Endothelial cell of umbilical vein (primary cell): Measurements from ENCODE around the gene TMEM213. TPM values are rescaled to one million over a fixed set of nuclear protein-coding genes. Genes with fewer than 3 reads are reported as not detected.

Experiments used
- BruUV-seq: library from RNA; stranded (reverse); fragments of 400-500 nt; replicated peaks from 2 replicates; lab custom pipeline; 2021; lab: Mats Ljungman, UMichigan
- CTCF ChIA-PET: fragments of 300-600, 350-600 bp; sonication (Branson Sonifier 250); formaldehyde crosslinking; loops from one replicate; lab custom pipeline; 2021; ENCODE audit warnings: antibody characterized with exemption, inconsistent platforms; lab: Charles Lee
- POLR2A ChIA-PET: fragments of 300-600, 350-600 bp; sonication (Branson Sonifier 250); formaldehyde crosslinking; loops from one replicate; lab custom pipeline; 2021; ENCODE audit warnings: antibody characterized with exemption, inconsistent platforms; lab: Charles Lee
- DNase-seq: peaks from one replicate; pipeline ENCODE4 v3.0.0-alpha.2; 2011; ENCODE audit warnings: low read depth, low spot score
- FAIRE-seq: peaks from 2 replicates; lab custom pipeline; 2011; peaks lifted over from hg19 to GRCh38; lab: Jason Lieb, UNC
- H2AFZ ChIP-seq: 2 replicates; pipeline ENCODE4 v1.6.0; 2012; ENCODE audit warnings: low read depth, low read length, control low read depth, inconsistent platforms
- H3K27ac ChIP-seq: 2 replicates; pipeline ENCODE4 v1.5.1; 2011; ENCODE audit warnings: low read depth, mild to moderate bottlenecking, control low read depth, low read length, moderate library complexity; ENCODE audit not compliant: insufficient read depth
- H3K27me3 ChIP-seq, 2 experiments: 2 replicates each; pipeline versions ENCODE4 v1.6.0 to v1.6.1; 2011; ENCODE audit warnings: low read length in 2 of 2, mixed read lengths in 1 of 2; ENCODE audit not compliant: control insufficient read depth in 2 of 2, insufficient read depth in 2 of 2
- H3K36me3 ChIP-seq, 2 experiments: 2 replicates in 1 of 2; 3 replicates in 1 of 2; pipeline ENCODE4 v1.5.1; 2011; ENCODE audit warnings: low read length in 2 of 2, mild to moderate bottlenecking in 1 of 2, moderate library complexity in 1 of 2; ENCODE audit not compliant: control insufficient read depth in 2 of 2, insufficient read depth in 2 of 2; ENCODE audit errors: extremely low read depth in 1 of 2
- H3K4me1 ChIP-seq: 3 replicates; pipeline ENCODE4 v1.5.1; 2011; ENCODE audit warnings: mild to moderate bottlenecking, low read length; ENCODE audit not compliant: control insufficient read depth, insufficient read depth; ENCODE audit errors: extremely low read depth
- H3K4me2 ChIP-seq: 2 replicates; pipeline ENCODE4 v1.6.1; 2011; ENCODE audit warnings: low read length, control low read depth, mixed read lengths; ENCODE audit not compliant: insufficient read depth
- H3K4me3 ChIP-seq, 3 experiments: fragments of 200-600 bp in 1 of 3; sonication (generic), shearing (Covaris generic) in 1 of 3; replicated peaks in 1 of 3; 2 replicates each; pipeline ENCODE4 v1.5.1; 2011 to 2016; ENCODE audit warnings: control low read depth in 3 of 3, low read length in 3 of 3, mild to moderate bottlenecking in 2 of 3, inconsistent platforms in 1 of 3, low read depth in 1 of 3, moderate library complexity in 1 of 3; ENCODE audit not compliant: insufficient read depth in 1 of 3
- H3K79me2 ChIP-seq: 2 replicates; pipeline ENCODE4 v1.6.0; 2012; ENCODE audit warnings: low read length, inconsistent platforms; ENCODE audit not compliant: control insufficient read depth, insufficient read depth
- H3K9ac ChIP-seq: replicated peaks from 2 replicates; pipeline ENCODE3; 2011; ENCODE audit warnings: low read length, control low read depth; ENCODE audit not compliant: insufficient read depth; ENCODE audit errors: extremely low read depth
- H3K9me1 ChIP-seq: replicated peaks from 3 replicates; pipeline ENCODE4 v1.6.0; 2011; ENCODE audit warnings: mild to moderate bottlenecking, low read length; ENCODE audit not compliant: control insufficient read depth, insufficient read depth; ENCODE audit errors: extremely low read depth
- H3K9me3 ChIP-seq: replicated peaks from 2 replicates; pipeline ENCODE4 v1.5.1; 2012; ENCODE audit warnings: low read length, inconsistent platforms; ENCODE audit not compliant: control insufficient read depth, insufficient read depth
- H4K20me1 ChIP-seq: replicated peaks from 2 replicates; pipeline ENCODE3; 2011; ENCODE audit warnings: mild to moderate bottlenecking, low read length; ENCODE audit not compliant: control insufficient read depth, insufficient read depth; ENCODE audit errors: extremely low read depth
- FOS ChIP-seq: IDR thresholded peaks from 2 replicates; pipeline ENCODE4 v1.6.1; 2011; ENCODE audit warnings: mild to moderate bottlenecking, low read length, moderate library complexity, borderline replicate concordance; ENCODE audit not compliant: insufficient read depth
- GATA2 ChIP-seq: IDR thresholded peaks from 2 replicates; pipeline ENCODE4 v1.7.0; 2011; ENCODE audit warnings: low read depth, mild to moderate bottlenecking, moderate library complexity, mixed read lengths, low read length; ENCODE audit not compliant: insufficient read length, insufficient read depth
- JUN ChIP-seq: IDR thresholded peaks from 2 replicates; pipeline ENCODE4 v1.6.1; 2011; ENCODE audit warnings: borderline replicate concordance, low read depth; ENCODE audit not compliant: insufficient read length, insufficient read depth
- MAX ChIP-seq: IDR thresholded peaks from 2 replicates; pipeline ENCODE4 v1.6.1; 2011; ENCODE audit not compliant: insufficient read depth, insufficient read length
- POLR2A ChIP-seq: IDR thresholded peaks from 2 replicates; pipeline ENCODE4 v1.6.1; 2012; ENCODE audit warnings: low read depth, mild to moderate bottlenecking, control low read depth, low read length
- POLR2AphosphoS5 ChIP-seq: IDR thresholded peaks from 2 replicates; pipeline ENCODE4 v1.6.1; 2012; ENCODE audit warnings: low read depth, mild to moderate bottlenecking, control low read depth, low read length, moderate library complexity; ENCODE audit not compliant: insufficient read depth
- dilution Hi-C: fragments of 300-500 bp; cut with MboI; formaldehyde crosslinking; loops from one replicate; pipeline ENCODE4 v1.15.0; 2019; ENCODE audit warnings: low sequenced_read_pairs; ENCODE audit not compliant: extremely low pct_ligation_motif_present
- intact Hi-C: fragments of 100-400 bp; cut with micrococcal nuclease; formaldehyde crosslinking; loops from one replicate; pipeline ENCODE4 v1.10.0; 2022
- polyA plus RNA-seq, 4 experiments: library from polyadenylated mRNA; depleted of rRNA in 3 of 4; stranded (reverse) in 3 of 4; unstranded in 1 of 4; fragments of >200 nt; gene quantifications; 2 replicates each; pipeline versions ENCODE4 v1.2.1 to v1.2.3, GENCODE V29; 2011 to 2012; ENCODE audit warnings: missing spikeins in 1 of 4
- total RNA-seq: library from RNA; stranded (reverse); gene quantifications from 2 replicates; pipeline ENCODE4 v1.2.3, GENCODE V29; 2021
- TF ChIP-seq, protein P1 (sequence below), 2 donors: IDR thresholded peaks; 1 replicate in 1 of 2; 2 replicates in 1 of 2; pipeline ENCODE4 v1.5.1; 2011; ENCODE audit warnings: low read length in 2 of 2, mild to moderate bottlenecking in 2 of 2, moderate library complexity in 2 of 2, control low read depth in 1 of 2, inconsistent platforms in 1 of 2, low read depth in 1 of 2; ENCODE audit not compliant: insufficient read depth in 1 of 2; ENCODE audit errors: extremely low read depth in 1 of 2

TMEM213 gene
- total and polyA plus RNA-seq, 2 donors (not counting 3 experiments of a cell fraction or from before 2014, with no cell fraction given): not detected

GRCh38 chr7:138752518-138753149, 45.2 kb upstream of the TMEM213 start:
- BruUV-seq: no TSS peak
- CTCF ChIA-PET: no interaction called here
- POLR2A ChIA-PET: no interaction called here
- FAIRE-seq (no peak), DNase-seq (no peak)
- Histone ChIP-seq H2AFZ (no peak overlapping the region), H4K20me1 (no peaks in the 10 kb centered on the region), H3K4me2 (no peak overlapping the region), H3K27me3 (no peaks in the 10 kb centered on the region), H3K9ac (no peak overlapping the region), H3K4me1 (no peaks in the 10 kb centered on the region), H3K27ac (no peak overlapping the region), H3K36me3 (no peaks in the 10 kb centered on the region), H3K4me3 (no peak overlapping the region), H3K9me3 (no peaks in the 10 kb centered on the region), H3K9me1 (no peaks in the 10 kb centered on the region), H3K79me2 (no peaks in the 10 kb centered on the region)
- intact Hi-C loops: no loop called here
- dilution Hi-C loops: no loop called here
- TF ChIP-seq POLR2AphosphoS5 (no peak), MAX (no peak), JUN (no peak), POLR2A (no peak)
- TF ChIP-seq, protein P1, sequence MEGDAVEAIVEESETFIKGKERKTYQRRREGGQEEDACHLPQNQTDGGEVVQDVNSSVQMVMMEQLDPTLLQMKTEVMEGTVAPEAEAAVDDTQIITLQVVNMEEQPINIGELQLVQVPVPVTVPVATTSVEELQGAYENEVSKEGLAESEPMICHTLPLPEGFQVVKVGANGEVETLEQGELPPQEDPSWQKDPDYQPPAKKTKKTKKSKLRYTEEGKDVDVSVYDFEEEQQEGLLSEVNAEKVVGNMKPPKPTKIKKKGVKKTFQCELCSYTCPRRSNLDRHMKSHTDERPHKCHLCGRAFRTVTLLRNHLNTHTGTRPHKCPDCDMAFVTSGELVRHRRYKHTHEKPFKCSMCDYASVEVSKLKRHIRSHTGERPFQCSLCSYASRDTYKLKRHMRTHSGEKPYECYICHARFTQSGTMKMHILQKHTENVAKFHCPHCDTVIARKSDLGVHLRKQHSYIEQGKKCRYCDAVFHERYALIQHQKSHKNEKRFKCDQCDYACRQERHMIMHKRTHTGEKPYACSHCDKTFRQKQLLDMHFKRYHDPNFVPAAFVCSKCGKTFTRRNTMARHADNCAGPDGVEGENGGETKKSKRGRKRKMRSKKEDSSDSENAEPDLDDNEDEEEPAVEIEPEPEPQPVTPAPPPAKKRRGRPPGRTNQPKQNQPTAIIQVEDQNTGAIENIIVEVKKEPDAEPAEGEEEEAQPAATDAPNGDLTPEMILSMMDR (IDR thresholded peaks at IDR 0.05; ENCODE audit: extremely low read depth in 1 of 2, insufficient read depth in 1 of 2, low read depth in 1 of 2, low read length in 2 of 2): no peak

- no peak for FAIRE-seq
- Histone ChIP-seq H4K20me1 (no peaks in the 10 kb centered on the region), H3K27me3 (no peaks in the 10 kb centered on the region), H3K79me2 (no peaks in the 10 kb centered on the region), H3K9me1 (no peaks in the 10 kb centered on the region), H3K36me3 (no peaks in the 10 kb centered on the region), H3K9me3 (no peaks in the 10 kb centered on the region), H2AFZ (no peak overlapping the region), H3K27ac (no peak overlapping the region), H3K4me3 (no peak overlapping the region), H3K9ac (no peak overlapping the region), H3K4me2 (no peak overlapping the region), H3K4me1 (no peaks in the 10 kb centered on the region)
- TF ChIP-seq POLR2AphosphoS5 (no peak), FOS (no peak), MAX (no peak), GATA2 (no peak)
- no TSS peak for BruUV-seq
- ChIA-PET CTCF (no interaction called here), POLR2A (no interaction called here)
- intact Hi-C loops (no loop called here), dilution Hi-C loops (no loop called here)
- no peak for DNase-seq
Measured at GRCh38 chr7:138753150-138753518, 44.7 kb upstream of the TMEM213 start.
